ENCODE results near the gene CYP3A7.
A peak's percentile ranks its signal among the peaks of the same experiment; 100 is the strongest.
"Not testable (repeated sequence)": the region's sequence is repeated elsewhere in the genome, so short reads cannot be mapped to it uniquely, and the experiment has no call there.

Gene CYP3A7

GRCh38 chr7:99699946-99700345, 35.0 kb downstream of the CYP3A7 start:
- DNase-seq (ENCODE audit: low spot score) = no peak

GRCh38 chr7:99698867-99699730, 35.9 kb downstream of the CYP3A7 start:
- DNase-seq (ENCODE audit: low spot score) = not testable (repeated sequence)

- DNase-seq (ENCODE audit: low spot score) = no peak
Measured at GRCh38 chr7:99694912-99695304, 40.1 kb downstream of the CYP3A7 start.

GRCh38 chr7:99694201-99694911, 40.6 kb downstream of the CYP3A7 start:
- DNase-seq (ENCODE audit: low spot score) = no peak

GRCh38 chr7:99693427-99694200, 41.4 kb downstream of the CYP3A7 start:
- no peak for DNase-seq (ENCODE audit: low spot score)

GRCh38 chr7:99693100-99693426, 41.9 kb downstream of the CYP3A7 start:
- DNase-seq (ENCODE audit: low spot score) = no peak

- DNase-seq (ENCODE audit: low spot score) = not testable (repeated sequence)
Measured at GRCh38 chr7:99692563-99692962, 42.4 kb downstream of the CYP3A7 start.

GRCh38 chr7:99691658-99692057, 43.3 kb downstream of the CYP3A7 start:
- DNase-seq (ENCODE audit: low spot score) = not testable (repeated sequence)

- not testable (repeated sequence) for DNase-seq (ENCODE audit: low spot score)
Measured at GRCh38 chr7:99690918-99691317, 44.1 kb downstream of the CYP3A7 start.

- DNase-seq (ENCODE audit: low spot score) = not testable (repeated sequence)
Measured at GRCh38 chr7:99685871-99686608, 49.0 kb downstream of the CYP3A7 start.

- DNase-seq (ENCODE audit: low spot score) = no peak
Measured at GRCh38 chr7:99685129-99685758, 49.8 kb downstream of the CYP3A7 start.

- DNase-seq (ENCODE audit: low spot score) = peak; percentile 27
Measured at GRCh38 chr7:99679400-99680191, 55.4 kb downstream of the CYP3A7 start, which contains the start of gene CYP3A5. CYP3A5 (minus strand) TSS chr7:99679996; CDS start chr7:99679896, 100 bp downstream.

GRCh38 chr7:99679032-99679399, 56.0 kb downstream of the CYP3A7 start:
- no peak for DNase-seq (ENCODE audit: low spot score)

GRCh38 chr7:99677648-99678045, 57.3 kb downstream of the CYP3A7 start:
- no peak for DNase-seq (ENCODE audit: low spot score)

- DNase-seq (ENCODE audit: low spot score) = no peak
Measured at GRCh38 chr7:99677013-99677647, 57.9 kb downstream of the CYP3A7 start.

GRCh38 chr7:99674995-99675742, 59.8 kb downstream of the CYP3A7 start:
- DNase-seq (ENCODE audit: low spot score) = no peak

GRCh38 chr7:99672573-99672972, 62.4 kb downstream of the CYP3A7 start:
- DNase-seq (ENCODE audit: low spot score) = no peak

- DNase-seq (ENCODE audit: low spot score) = no peak
Measured at GRCh38 chr7:99669782-99670181, 65.2 kb downstream of the CYP3A7 start.

- DNase-seq (ENCODE audit: low spot score) = no peak
Measured at GRCh38 chr7:99668541-99668940, 66.5 kb downstream of the CYP3A7 start.

Data from AG08395 (cell line).